Keratinocyte (primary cell): ENCODE measurements around the gene ZDHHC7. TPM values are rescaled to one million over a fixed set of nuclear protein-coding genes. Genes with fewer than 3 reads are reported as not detected.
"Not testable (repeated sequence)": the region's sequence is repeated elsewhere in the genome, so short reads cannot be mapped to it uniquely, and the experiment has no call there.

ENCODE experiments used
- DNase-seq: peaks from one replicate; pipeline ENCODE4 v3.0.0-alpha.2; 2011; ENCODE audit warnings: low read depth, missing footprints, low spot score
- FAIRE-seq: peaks from 2 replicates; lab custom pipeline; 2011; peaks lifted over from hg19 to GRCh38; lab: Jason Lieb, UNC
- H2AFZ ChIP-seq: 2 replicates; pipeline ENCODE4 v1.6.0; 2012; ENCODE audit warnings: low read length, control low read depth, inconsistent platforms; ENCODE audit not compliant: control insufficient read depth
- H3K27ac ChIP-seq: 2 replicates; pipeline ENCODE4 v1.5.1; 2011; ENCODE audit warnings: low read length; ENCODE audit not compliant: control insufficient read depth, insufficient read depth
- H3K27me3 ChIP-seq: 3 replicates; pipeline ENCODE4 v1.6.0; 2011; ENCODE audit warnings: low read length; ENCODE audit not compliant: control insufficient read depth, insufficient read depth; ENCODE audit errors: extremely low read depth
- H3K36me3 ChIP-seq, 2 experiments: 2 replicates in 1 of 2; 3 replicates in 1 of 2; pipeline ENCODE4 v1.5.1; 2011; ENCODE audit warnings: low read length in 2 of 2, mild to moderate bottlenecking in 1 of 2; ENCODE audit not compliant: control insufficient read depth in 2 of 2, insufficient read depth in 2 of 2; ENCODE audit errors: extremely low read depth in 1 of 2
- H3K4me1 ChIP-seq: 3 replicates; pipeline ENCODE4 v1.5.1; 2011; ENCODE audit warnings: low read length; ENCODE audit not compliant: control insufficient read depth, insufficient read depth; ENCODE audit errors: extremely low read depth
- H3K4me2 ChIP-seq: 3 replicates; pipeline ENCODE4 v1.6.0; 2011; ENCODE audit warnings: low read depth, low read length; ENCODE audit not compliant: control insufficient read depth, insufficient read depth; ENCODE audit errors: extremely low read depth
- H3K4me3 ChIP-seq, 3 experiments: fragments of 200-600 bp in 1 of 3; sonication (generic) in 1 of 3; 2 replicates in 2 of 3; 3 replicates in 1 of 3; pipeline ENCODE4 v1.5.1; 2011 to 2016; ENCODE audit warnings: low read length in 3 of 3, mild to moderate bottlenecking in 3 of 3, control low read depth in 2 of 3, inconsistent platforms in 1 of 3, low read depth in 1 of 3, mixed read lengths in 1 of 3, mixed run types in 1 of 3, moderate library complexity in 1 of 3; ENCODE audit not compliant: control insufficient read depth in 2 of 3, insufficient read depth in 2 of 3; ENCODE audit errors: extremely low read depth in 1 of 3
- H3K79me2 ChIP-seq: 2 replicates; pipeline ENCODE4 v1.6.0; 2012; ENCODE audit warnings: low read length; ENCODE audit not compliant: control insufficient read depth, insufficient read depth
- H3K9ac ChIP-seq: 3 replicates; pipeline ENCODE4 v1.6.0; 2011; ENCODE audit warnings: low read length; ENCODE audit not compliant: control insufficient read depth, insufficient read depth; ENCODE audit errors: extremely low read depth
- H3K9me1 ChIP-seq: 3 replicates; pipeline ENCODE4 v1.6.0; 2011; ENCODE audit warnings: low read length; ENCODE audit not compliant: control insufficient read depth, insufficient read depth; ENCODE audit errors: extremely low read depth
- H3K9me3 ChIP-seq: 2 replicates; pipeline ENCODE4 v1.5.1; 2012; ENCODE audit warnings: low read depth, low read length; ENCODE audit not compliant: control insufficient read depth
- H4K20me1 ChIP-seq: 3 replicates; pipeline ENCODE4 v1.6.0; 2011; ENCODE audit warnings: low read length; ENCODE audit not compliant: control insufficient read depth, insufficient read depth; ENCODE audit errors: extremely low read depth
- CTCF ChIP-seq, 3 experiments: IDR thresholded peaks in 1 of 3; conservative IDR thresholded peaks in 1 of 3; optimal IDR thresholded peaks in 1 of 3; 2 replicates in 2 of 3; 3 replicates in 1 of 3; pipeline versions ENCODE3 to v1.5.1; 2011; ENCODE audit warnings: low read length in 3 of 3, mild to moderate bottlenecking in 3 of 3, moderate library complexity in 2 of 3, control low read depth in 1 of 3, inconsistent platforms in 1 of 3; ENCODE audit not compliant: insufficient read depth in 2 of 3; ENCODE audit errors: extremely low read depth in 1 of 3
- EZH2 ChIP-seq: IDR thresholded peaks from one replicate; pipeline ENCODE4 v1.6.1; 2012; ENCODE audit warnings: inconsistent platforms, mild to moderate bottlenecking, low read length, moderate library complexity
- dilution Hi-C: fragments of 300-500 bp; cut with MboI; formaldehyde crosslinking; loops from one replicate; pipeline ENCODE4 v1.7.0; 2020; ENCODE audit warnings: low sequenced_read_pairs; ENCODE audit not compliant: extremely low pct_ligation_motif_present
- polyA plus RNA-seq, 5 experiments: library from polyadenylated mRNA; depleted of rRNA in 3 of 5; stranded (reverse) in 3 of 5; stranded (forward) in 1 of 5; unstranded in 1 of 5; fragments of >200 nt; gene quantifications; 1 replicate in 1 of 5; 2 replicates in 3 of 5; 3 replicates in 1 of 5; pipeline versions ENCODE4 v1.2.1 to v1.2.3, GENCODE V29; 2011 to 2012; ENCODE audit warnings: missing spikeins in 2 of 5, low read depth in 1 of 5, low replicate concordance in 1 of 5

Gene ZDHHC7
- polyA plus RNA-seq, 1 donor (not counting 4 experiments of a cell fraction or from before 2014, with no cell fraction given): 37.8 TPM

DNA sequence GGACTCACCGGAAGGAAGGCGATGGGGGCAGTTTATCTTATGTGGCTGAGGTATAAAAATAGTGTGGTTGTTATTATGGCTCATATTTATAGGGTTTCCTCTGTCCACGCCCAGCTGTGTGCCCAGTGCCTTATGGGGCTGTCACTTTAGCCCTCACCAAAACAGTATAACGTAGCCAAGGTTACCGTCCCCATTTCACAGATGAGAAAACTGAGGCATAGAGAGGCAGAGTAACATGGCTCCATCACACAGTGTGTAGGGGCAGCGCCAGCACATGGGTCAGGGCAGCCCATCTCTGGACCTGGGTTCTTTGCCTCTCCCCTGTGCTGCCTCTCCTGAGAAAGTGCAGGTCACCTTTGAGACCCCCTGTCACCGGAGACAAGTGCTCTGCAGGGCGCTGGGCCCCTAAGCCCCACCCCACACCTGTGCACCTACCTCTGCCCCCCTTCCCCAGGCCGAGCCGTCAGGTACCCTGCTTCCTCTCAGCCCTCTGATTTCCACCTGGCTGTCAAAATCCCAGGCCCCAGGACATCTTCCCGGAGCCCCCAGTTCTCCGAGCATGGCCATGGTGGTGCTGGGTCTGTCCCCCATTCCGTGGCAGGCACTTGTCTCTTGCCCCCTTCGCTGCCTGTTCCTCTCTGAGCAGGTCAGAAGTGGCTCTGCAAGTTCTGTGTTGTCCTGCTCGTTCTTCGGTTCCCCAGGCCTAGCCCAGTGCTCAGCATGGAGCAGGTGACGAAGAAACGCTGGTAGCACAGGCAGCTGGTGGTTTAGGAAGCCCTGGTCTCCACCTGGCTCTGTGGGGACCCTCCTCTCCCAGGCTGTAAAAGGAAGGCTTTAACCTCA lies 23.5 kb upstream of the ZDHHC7 start:
- H3K36me3 ChIP-seq: peaks cover 0 to 3% of the 10 kb centered on the region in 2 experiments
- H3K4me2 ChIP-seq: no peak overlapping the region
- H3K27me3 ChIP-seq: no peaks in the 10 kb centered on the region
- DNase-seq: no peak
- no peaks in the 10 kb centered on the region for H3K9me3 ChIP-seq
- TF ChIP-seq CTCF (optimal IDR thresholded peaks at IDR 0.05 in 1 of 3, IDR thresholded peaks at IDR 0.05 in 1 of 3, conservative IDR thresholded peaks at IDR 0.05 in 1 of 3; ENCODE audit: extremely low read depth in 1 of 3, insufficient read depth in 2 of 3, low read length in 3 of 3): no peak
- TF ChIP-seq EZH2: no peak
- H3K4me1 ChIP-seq: peaks cover 12% of the 10 kb centered on the region
- no peaks in the 10 kb centered on the region for H3K9me1 ChIP-seq
- H3K9ac ChIP-seq: no peak overlapping the region
- no peak overlapping the region for H3K27ac ChIP-seq
- FAIRE-seq: no peak
- H4K20me1 ChIP-seq: no peaks in the 10 kb centered on the region
- dilution Hi-C loops: no loop called here
- no peak overlapping the region for H3K4me3 ChIP-seq
- H3K79me2 ChIP-seq: no peaks in the 10 kb centered on the region
- no peak overlapping the region for H2AFZ ChIP-seq

GRCh38 chr16:85033171-85033570 lies 21.8 kb upstream of the ZDHHC7 start:
- no peaks in the 10 kb centered on the region for H3K79me2 ChIP-seq
- H3K9ac ChIP-seq: no peak overlapping the region
- FAIRE-seq (no peak), DNase-seq (no peak)
- H3K4me2 ChIP-seq: no peak overlapping the region
- H3K4me1 ChIP-seq: peaks cover 29% of the 10 kb centered on the region
- H4K20me1 ChIP-seq: peaks cover 4% of the 10 kb centered on the region
- peaks cover 0 to 3% of the 10 kb centered on the region in 2 experiments for H3K36me3 ChIP-seq
- dilution Hi-C loops: no loop called here
- H2AFZ ChIP-seq: no peak overlapping the region
- H3K27ac ChIP-seq: no peak overlapping the region
- no peaks in the 10 kb centered on the region for H3K9me1 ChIP-seq
- H3K27me3 ChIP-seq: no peaks in the 10 kb centered on the region
- no peaks in the 10 kb centered on the region for H3K9me3 ChIP-seq
- TF ChIP-seq EZH2: no peak
- no peak for TF ChIP-seq CTCF (optimal IDR thresholded peaks at IDR 0.05 in 1 of 3, IDR thresholded peaks at IDR 0.05 in 1 of 3, conservative IDR thresholded peaks at IDR 0.05 in 1 of 3; ENCODE audit: extremely low read depth in 1 of 3, insufficient read depth in 2 of 3, low read length in 3 of 3)
- H3K4me3 ChIP-seq: no peak overlapping the region

DNA sequence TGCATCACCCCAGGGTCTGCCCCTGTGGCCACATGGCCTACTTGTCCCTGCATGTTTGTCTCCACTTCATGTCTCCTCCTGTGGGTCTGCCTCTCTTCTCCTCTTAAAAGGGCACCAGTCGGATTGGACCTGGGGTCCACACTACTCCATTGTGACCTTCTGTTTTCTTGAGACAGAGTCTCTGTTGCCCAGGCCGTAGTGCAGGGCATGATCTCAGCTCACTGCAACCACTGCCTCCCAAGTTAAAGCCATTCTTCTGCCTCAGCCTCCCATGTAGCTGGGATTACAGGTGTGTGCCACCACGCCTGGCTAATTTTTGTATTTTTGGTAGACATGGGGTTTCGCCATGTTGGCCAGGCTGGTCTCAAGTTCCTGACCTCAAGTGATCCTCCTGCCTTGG lies 20.9 kb upstream of the ZDHHC7 start:
- H4K20me1 ChIP-seq, H3K4me2 ChIP-seq, H3K79me2 ChIP-seq, FAIRE-seq, dilution Hi-C loops, H3K9me3 ChIP-seq, H3K4me3 ChIP-seq, H3K27ac ChIP-seq, H2AFZ ChIP-seq, H3K9ac ChIP-seq, H3K36me3 ChIP-seq, DNase-seq, H3K27me3 ChIP-seq, H3K9me1 ChIP-seq: not testable (repeated sequence)
- H3K4me1 ChIP-seq: peaks cover 29% of the 10 kb centered on the region
